Hepatocyte (in vitro differentiated cells): Measurements from ENCODE around the gene MAP3K6. TPM values are rescaled to one million over a fixed set of nuclear protein-coding genes. Genes with fewer than 3 reads are reported as not detected.
A peak's percentile ranks its signal among the peaks of the same experiment; 100 is the strongest.

ENCODE experiments used
- DNase-seq: peaks from one replicate; pipeline ENCODE4 v3.0.0-alpha.2; 2016; ENCODE audit warnings: low spot score
- H2AFZ ChIP-seq: fragments of 200-600 bp; sonication (generic); 2 replicates; pipeline ENCODE4 v1.6.0; 2016; ENCODE audit warnings: antibody characterized with exemption, mild to moderate bottlenecking
- H3K27ac ChIP-seq: fragments of 200-600 bp; sonication (generic); 2 replicates; pipeline ENCODE4 v1.5.1; 2016; ENCODE audit warnings: mild to moderate bottlenecking
- H3K27me3 ChIP-seq: fragments of 200-600 bp; sonication (generic); 2 replicates; pipeline ENCODE4 v1.6.1; 2016
- H3K36me3 ChIP-seq: fragments of 200-600 bp; sonication (generic); replicated peaks from 2 replicates; pipeline ENCODE4 v1.5.1; 2016; ENCODE audit warnings: low read depth; ENCODE audit not compliant: insufficient read depth
- H3K4me1 ChIP-seq: fragments of 200-600 bp; sonication (generic); 2 replicates; pipeline ENCODE4 v1.5.1; 2016; ENCODE audit warnings: mild to moderate bottlenecking, moderate library complexity; ENCODE audit not compliant: insufficient read depth
- H3K4me2 ChIP-seq: fragments of 200-600 bp; sonication (generic); 2 replicates; pipeline ENCODE4 v1.6.0; 2016
- H3K4me3 ChIP-seq: fragments of 200-600 bp; sonication (generic); 2 replicates; pipeline ENCODE4 v1.5.1; 2016; ENCODE audit warnings: mild to moderate bottlenecking
- H3K79me2 ChIP-seq: fragments of 200-600 bp; sonication (generic); 2 replicates; pipeline ENCODE4 v1.6.0; 2017; ENCODE audit warnings: mild to moderate bottlenecking
- H3K9me2 ChIP-seq: fragments of 200-600 bp; sonication (generic); replicated peaks from 2 replicates; pipeline ENCODE4 v1.6.0; 2017; ENCODE audit warnings: mild to moderate bottlenecking; ENCODE audit not compliant: insufficient read depth
- H3K9me3 ChIP-seq: fragments of 200-600 bp; sonication (generic); 2 replicates; pipeline ENCODE4 v1.5.1; 2016; ENCODE audit warnings: low read depth, mild to moderate bottlenecking
- H4K20me1 ChIP-seq: fragments of 200-600 bp; sonication (generic); 2 replicates; pipeline ENCODE4 v1.6.0; 2016; ENCODE audit warnings: mild to moderate bottlenecking; ENCODE audit not compliant: insufficient read depth, poor library complexity, severe bottlenecking
- CTCF ChIP-seq: fragments of 200-600 bp; sonication (generic); IDR thresholded peaks from 2 replicates; pipeline ENCODE4 v1.5.1; 2016; ENCODE audit warnings: antibody characterized with exemption, mild to moderate bottlenecking; ENCODE audit not compliant: poor library complexity
- EZH2 ChIP-seq: fragments of 200-600 bp; sonication (generic); IDR thresholded peaks from 2 replicates; pipeline ENCODE4 v1.6.1; 2016; ENCODE audit warnings: antibody characterized with exemption, mild to moderate bottlenecking, borderline replicate concordance
- EZH2phosphoT487 ChIP-seq: fragments of 200-600 bp; sonication (generic); IDR thresholded peaks from one replicate; pipeline ENCODE4 v1.6.1; 2018; ENCODE audit warnings: antibody characterized with exemption, mild to moderate bottlenecking, low read depth, moderate library complexity; ENCODE audit not compliant: unreplicated experiment, severe bottlenecking
- WGBS: methylation state at CpG from one replicate; pipeline ENCODE4 v1.1.6; 2016; ENCODE audit warnings: low lambda C conversion rate; ENCODE audit errors: missing lambda C conversion rate; 5-methylcytosine and 5-hydroxymethylcytosine counted together
- polyA plus RNA-seq: library from polyadenylated mRNA; unstranded; fragments of >200 nt; fragmentation: Nextera tagmentation; extraction: Ambion mirVana; gene quantifications from 2 replicates; pipeline ENCODE4 v1.2.1, GENCODE V29; 2016
- total RNA-seq: library from RNA; depleted of rRNA; stranded (reverse); fragments of >200 nt; gene quantifications from 2 replicates; pipeline ENCODE4 v1.2.3, GENCODE V29; 2014

MAP3K6 gene
- total and polyA plus RNA-seq, 2 experiments from 2014 or later: 6.3 to 20.4 TPM

GRCh38 chr1:27318136-27318535 is 48.6 kb downstream of the MAP3K6 start:
- Histone ChIP-seq H3K27ac (peak overlapping the region; percentile 77), H3K4me2 (no peak overlapping the region), H3K4me1 (peaks cover 3% of the 10 kb centered on the region), H4K20me1 (no peaks in the 10 kb centered on the region), H3K79me2 (peaks cover 8% of the 10 kb centered on the region), H3K9me3 (no peaks in the 10 kb centered on the region), H3K9me2 (no peaks in the 10 kb centered on the region), H3K27me3 (no peaks in the 10 kb centered on the region), H3K36me3 (no peaks in the 10 kb centered on the region), H2AFZ (no peak overlapping the region), H3K4me3 (no peak overlapping the region)
- WGBS: 25% methylated on average over 4 of the region's 4 CpGs
- DNase-seq: no peak
- TF ChIP-seq CTCF (no peak), EZH2 (no peak), EZH2phosphoT487 (no peak)

- Histone ChIP-seq H2AFZ (no peak overlapping the region), H4K20me1 (no peaks in the 10 kb centered on the region), H3K9me3 (no peaks in the 10 kb centered on the region), H3K36me3 (no peaks in the 10 kb centered on the region), H3K4me3 (no peak overlapping the region), H3K27ac (no peak overlapping the region), H3K27me3 (no peaks in the 10 kb centered on the region), H3K9me2 (no peaks in the 10 kb centered on the region), H3K4me1 (no peaks in the 10 kb centered on the region), H3K79me2 (no peaks in the 10 kb centered on the region), H3K4me2 (no peak overlapping the region)
- DNase-seq: no peak
- no peak for TF ChIP-seq CTCF
- no peak for TF ChIP-seq EZH2
- no peak for TF ChIP-seq EZH2phosphoT487
- 81% methylated on average over 5 of the region's 5 CpGs for WGBS
These were observed 49.9 kb downstream of the MAP3K6 start for GRCh38 chr1:27316860-27317259.

- TF ChIP-seq CTCF (no peak), EZH2phosphoT487 (no peak), EZH2 (no peak)
- H3K4me2 ChIP-seq: no peak overlapping the region
- no peak for DNase-seq
- WGBS: 85% methylated on average over 2 of the region's 2 CpGs
- no peaks in the 10 kb centered on the region for H4K20me1 ChIP-seq
- H3K4me1 ChIP-seq: no peaks in the 10 kb centered on the region
- H3K9me2 ChIP-seq: no peaks in the 10 kb centered on the region
- no peak overlapping the region for H2AFZ ChIP-seq
- no peaks in the 10 kb centered on the region for H3K36me3 ChIP-seq
- H3K4me3 ChIP-seq: no peak overlapping the region
- H3K27ac ChIP-seq: no peak overlapping the region
- no peaks in the 10 kb centered on the region for H3K79me2 ChIP-seq
- no peaks in the 10 kb centered on the region for H3K27me3 ChIP-seq
- no peaks in the 10 kb centered on the region for H3K9me3 ChIP-seq
These were observed 52.0 kb downstream of the MAP3K6 start for GRCh38 chr1:27314737-27315136.

GRCh38 chr1:27314169-27314568 is 52.6 kb downstream of the MAP3K6 start:
- H4K20me1 ChIP-seq: no peaks in the 10 kb centered on the region
- H3K79me2 ChIP-seq: no peaks in the 10 kb centered on the region
- H3K4me2 ChIP-seq: no peak overlapping the region
- no peaks in the 10 kb centered on the region for H3K27me3 ChIP-seq
- no peaks in the 10 kb centered on the region for H3K9me3 ChIP-seq
- 85% methylated on average over 3 of the region's 3 CpGs for WGBS
- H3K36me3 ChIP-seq: no peaks in the 10 kb centered on the region
- no peak overlapping the region for H3K27ac ChIP-seq
- H3K4me1 ChIP-seq: no peaks in the 10 kb centered on the region
- H3K9me2 ChIP-seq: no peaks in the 10 kb centered on the region
- no peak overlapping the region for H3K4me3 ChIP-seq
- TF ChIP-seq EZH2phosphoT487: no peak
- no peak for TF ChIP-seq CTCF
- TF ChIP-seq EZH2: no peak
- H2AFZ ChIP-seq: no peak overlapping the region
- no peak for DNase-seq
